WI38 (cell line): ENCODE data around the gene LASP1.

Experiments
- H3K4me3 ChIP-seq: 2 replicates; pipeline ENCODE4 v1.5.1; 2011; ENCODE audit warnings: low read depth, mild to moderate bottlenecking, control low read depth, low read length
- CTCF ChIP-seq: IDR thresholded peaks from 2 replicates; pipeline ENCODE4 v1.5.1; 2012; ENCODE audit warnings: low read depth, mild to moderate bottlenecking, control low read depth, low read length

The LASP1 gene

GRCh38 chr17:38958326-38958725 lies 88.5 kb downstream of the LASP1 start:
- no peak overlapping the region for H3K4me3 ChIP-seq
- TF ChIP-seq CTCF: no peak

DNA sequence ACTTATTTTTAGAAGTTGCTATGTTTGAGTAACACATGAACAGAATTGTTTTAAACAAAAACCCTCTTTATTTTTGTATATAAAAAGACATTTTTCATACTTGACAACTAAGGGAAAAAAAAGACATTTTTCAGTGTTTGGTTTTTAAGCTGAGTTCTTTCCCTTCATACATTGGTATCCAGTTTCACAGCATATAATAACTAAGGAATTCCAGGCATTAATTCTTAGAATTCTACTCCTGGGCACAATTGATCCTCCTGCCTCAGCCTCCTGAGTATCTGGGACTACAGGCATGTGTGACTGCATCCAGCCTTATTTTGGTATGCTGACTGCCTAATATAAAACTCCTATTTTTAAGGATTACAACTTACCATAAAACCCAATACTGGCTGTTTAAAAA lies 88.9 kb downstream of the LASP1 start:
- no peak for TF ChIP-seq CTCF
- no peak overlapping the region for H3K4me3 ChIP-seq

DNA sequence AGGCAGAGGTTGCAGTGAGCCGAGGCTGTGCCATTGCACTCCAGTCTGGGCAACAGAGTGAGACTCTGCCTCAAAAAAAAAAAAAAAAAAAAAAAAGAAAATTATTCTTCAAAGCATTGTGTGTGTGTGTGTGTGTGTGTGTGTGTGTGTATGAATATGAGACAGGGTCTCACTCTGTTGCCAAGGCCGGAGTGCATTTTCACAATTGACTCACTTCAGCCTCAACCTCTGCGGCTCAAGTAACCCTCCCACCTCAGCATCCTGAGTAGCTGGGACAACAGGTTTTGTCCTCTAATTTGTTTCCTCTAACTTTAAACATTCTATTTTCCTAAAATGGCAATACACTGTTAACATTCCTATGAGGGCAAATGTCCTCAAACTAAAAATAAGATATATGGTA lies 89.7 kb downstream of the LASP1 start:
- TF ChIP-seq CTCF: no peak

GRCh38 chr17:38960402-38960801 lies 90.5 kb downstream of the LASP1 start:
- no peak for TF ChIP-seq CTCF
- no peak overlapping the region for H3K4me3 ChIP-seq

More for the DNA sequence above, 89.7 kb downstream of the LASP1 start:
- no peak overlapping the region for H3K4me3 ChIP-seq

DNA sequence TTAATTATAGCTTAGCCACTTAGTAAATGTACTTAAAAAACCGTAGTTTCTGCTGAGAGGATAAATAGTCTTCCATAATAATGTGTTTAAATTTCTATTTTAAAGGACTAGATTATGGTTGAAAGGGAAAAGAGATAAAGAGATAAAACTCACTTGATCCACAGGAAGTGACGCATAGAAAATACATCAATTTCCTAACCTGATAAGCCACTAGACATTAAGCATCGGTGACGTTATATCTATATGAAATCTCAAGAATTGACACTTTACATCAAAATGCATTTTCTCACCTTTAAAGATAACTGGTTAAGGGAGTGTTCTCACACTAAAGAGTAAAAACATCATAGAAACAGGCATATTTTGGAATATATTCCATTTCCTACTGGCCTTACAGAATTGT lies 91.6 kb downstream of the LASP1 start:
- no peak overlapping the region for H3K4me3 ChIP-seq
- TF ChIP-seq CTCF: no peak

DNA sequence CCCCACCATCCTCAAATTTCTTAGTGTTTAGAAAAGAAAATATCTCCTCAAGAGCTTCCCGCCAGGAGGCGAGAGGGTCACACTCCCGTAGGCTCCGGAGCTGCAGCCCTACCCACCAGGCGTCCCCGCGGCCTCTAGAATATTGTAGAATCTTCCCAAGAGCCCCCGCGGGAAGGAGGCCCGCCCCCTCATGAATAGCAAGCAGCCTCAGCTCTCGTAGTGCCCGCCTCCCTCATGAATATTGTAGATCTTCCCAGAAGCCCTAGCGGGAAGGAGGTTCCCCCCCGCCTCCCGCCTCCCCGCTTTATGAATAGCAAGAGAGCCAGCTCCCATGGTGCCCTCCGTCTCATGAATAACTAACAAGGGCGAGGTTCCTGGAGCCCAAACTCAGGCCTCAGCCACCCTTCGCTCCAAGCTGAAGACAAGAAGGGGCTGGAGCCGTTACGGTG lies 97.5 kb downstream of the LASP1 start, which contains the start of gene FBXO47:
FBXO47 (minus strand) TSS at position 114 of the 449 bp plus-strand sequence. CDS start 4,378 bp downstream, outside the sequence.
- no peak for TF ChIP-seq CTCF
- H3K4me3 ChIP-seq: no peak within 1 kb of the TSS

DNA sequence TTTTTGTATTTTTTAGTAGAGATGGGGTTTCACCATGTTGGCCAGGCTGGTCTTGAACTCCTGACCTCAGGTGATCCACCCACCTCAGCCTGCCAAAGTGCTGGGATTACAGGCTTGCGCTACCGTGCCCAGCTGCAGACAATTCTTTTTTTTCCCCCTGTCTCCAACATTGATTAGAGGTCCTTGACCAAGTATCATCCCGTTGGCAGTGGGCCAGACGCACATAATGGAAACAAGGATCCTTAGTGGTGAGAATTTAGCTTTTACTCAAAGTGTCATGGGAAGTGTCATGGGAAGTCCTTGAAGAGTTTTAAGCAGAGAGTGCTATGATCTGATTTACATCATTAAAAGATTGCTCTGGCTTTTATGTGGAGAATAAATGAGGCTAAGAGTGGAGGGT lies 99.4 kb downstream of the LASP1 start:
- TF ChIP-seq CTCF: no peak
- H3K4me3 ChIP-seq: no peak overlapping the region
